Measurements from ENCODE around the gene PDE1A. TPM values are rescaled to one million over a fixed set of nuclear protein-coding genes. Genes with fewer than 3 reads are reported as not detected.

The PDE1A gene
- total RNA-seq, 1 donor from 2014 or later, result 5.2 TPM

GRCh38 chr2:182220998-182221397 is 205.8 kb downstream of the PDE1A start:
- Histone ChIP-seq H3K4me1 (no peaks in the 10 kb centered on the region), H3K4me3 (no peak overlapping the region), H3K36me3 (no peaks in the 10 kb centered on the region), H3K9me3 (no peaks in the 10 kb centered on the region), H3K27ac (no peak overlapping the region), H3K27me3 (ENCODE audit: low read depth) (no peaks in the 10 kb centered on the region)
- ATAC-seq (no peak), DNase-seq (no peak)
- intact Hi-C loops (cut with DNase I), result no loop called here
- TF ChIP-seq, protein P1, sequence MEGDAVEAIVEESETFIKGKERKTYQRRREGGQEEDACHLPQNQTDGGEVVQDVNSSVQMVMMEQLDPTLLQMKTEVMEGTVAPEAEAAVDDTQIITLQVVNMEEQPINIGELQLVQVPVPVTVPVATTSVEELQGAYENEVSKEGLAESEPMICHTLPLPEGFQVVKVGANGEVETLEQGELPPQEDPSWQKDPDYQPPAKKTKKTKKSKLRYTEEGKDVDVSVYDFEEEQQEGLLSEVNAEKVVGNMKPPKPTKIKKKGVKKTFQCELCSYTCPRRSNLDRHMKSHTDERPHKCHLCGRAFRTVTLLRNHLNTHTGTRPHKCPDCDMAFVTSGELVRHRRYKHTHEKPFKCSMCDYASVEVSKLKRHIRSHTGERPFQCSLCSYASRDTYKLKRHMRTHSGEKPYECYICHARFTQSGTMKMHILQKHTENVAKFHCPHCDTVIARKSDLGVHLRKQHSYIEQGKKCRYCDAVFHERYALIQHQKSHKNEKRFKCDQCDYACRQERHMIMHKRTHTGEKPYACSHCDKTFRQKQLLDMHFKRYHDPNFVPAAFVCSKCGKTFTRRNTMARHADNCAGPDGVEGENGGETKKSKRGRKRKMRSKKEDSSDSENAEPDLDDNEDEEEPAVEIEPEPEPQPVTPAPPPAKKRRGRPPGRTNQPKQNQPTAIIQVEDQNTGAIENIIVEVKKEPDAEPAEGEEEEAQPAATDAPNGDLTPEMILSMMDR (IDR thresholded peaks at IDR 0.05), result no peak

GRCh38 chr2:182220335-182220734 is 206.5 kb downstream of the PDE1A start:
- no peak for DNase-seq
- H3K9me3 ChIP-seq, result no peaks in the 10 kb centered on the region
- no peaks in the 10 kb centered on the region for H3K27me3 ChIP-seq (ENCODE audit: low read depth)
- TF ChIP-seq, protein P1 (IDR thresholded peaks at IDR 0.05), result no peak
- intact Hi-C loops (cut with DNase I), result no loop called here
- H3K4me1 ChIP-seq, result no peaks in the 10 kb centered on the region
- H3K36me3 ChIP-seq, result no peaks in the 10 kb centered on the region
- H3K27ac ChIP-seq, result no peak overlapping the region
- no peak for ATAC-seq
- H3K4me3 ChIP-seq, result no peak overlapping the region

DNA sequence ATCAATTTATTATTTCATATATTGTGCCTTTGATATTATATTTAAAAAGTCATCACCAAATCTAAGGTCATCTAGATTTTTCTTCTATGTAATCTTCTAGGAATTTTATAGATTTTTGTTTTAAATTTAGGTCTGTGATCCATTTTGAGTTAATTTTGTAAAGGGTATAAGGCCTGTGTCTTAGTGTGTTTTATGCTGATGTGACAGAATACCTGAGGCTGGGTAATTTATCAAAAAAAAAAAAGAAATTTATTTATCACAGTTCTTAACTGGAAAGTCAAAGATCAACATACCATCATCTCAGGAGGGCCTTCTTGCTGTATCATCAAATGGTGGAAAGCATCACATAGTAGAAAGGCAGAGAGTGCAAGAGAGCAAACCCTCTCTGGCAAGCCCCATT is 216.2 kb downstream of the PDE1A start:
- no peaks in the 10 kb centered on the region for H3K36me3 ChIP-seq
- DNase-seq (no peak), ATAC-seq (no peak)
- TF ChIP-seq, protein P1 (IDR thresholded peaks at IDR 0.05), result no peak
- no peaks in the 10 kb centered on the region for H3K4me1 ChIP-seq
- H3K9me3 ChIP-seq, result no peaks in the 10 kb centered on the region
- H3K27me3 ChIP-seq (ENCODE audit: low read depth), result no peaks in the 10 kb centered on the region
- no peak overlapping the region for H3K27ac ChIP-seq
- no peak overlapping the region for H3K4me3 ChIP-seq
- intact Hi-C loops (cut with DNase I), result no loop called here

DNA sequence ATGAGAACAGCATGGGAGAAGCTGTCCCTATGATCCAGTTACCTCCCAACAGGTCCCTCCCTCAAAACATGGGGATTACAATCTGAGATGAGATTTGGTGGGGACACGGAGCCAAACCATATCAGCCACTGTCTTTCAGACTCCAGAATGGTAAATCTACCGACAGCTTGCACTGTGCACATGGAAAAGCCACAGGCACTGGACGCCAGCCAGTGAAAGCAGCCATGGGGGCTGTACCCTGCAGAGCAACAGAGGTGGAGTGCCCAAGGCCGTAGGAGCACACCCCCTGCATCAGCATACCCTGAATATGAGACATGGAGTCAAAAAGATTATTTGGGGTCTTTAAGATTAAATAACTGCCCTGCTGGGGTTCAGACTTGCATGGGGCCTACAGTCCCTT is 218.4 kb downstream of the PDE1A start:
- no peaks in the 10 kb centered on the region for H3K27me3 ChIP-seq (ENCODE audit: low read depth)
- DNase-seq, result no peak
- no peaks in the 10 kb centered on the region for H3K9me3 ChIP-seq
- H3K27ac ChIP-seq, result no peak overlapping the region
- TF ChIP-seq, protein P1 (IDR thresholded peaks at IDR 0.05), result no peak
- no peak overlapping the region for H3K4me3 ChIP-seq
- no peaks in the 10 kb centered on the region for H3K4me1 ChIP-seq
- no peak for ATAC-seq
- intact Hi-C loops (cut with DNase I), result no loop called here
- no peaks in the 10 kb centered on the region for H3K36me3 ChIP-seq

DNA sequence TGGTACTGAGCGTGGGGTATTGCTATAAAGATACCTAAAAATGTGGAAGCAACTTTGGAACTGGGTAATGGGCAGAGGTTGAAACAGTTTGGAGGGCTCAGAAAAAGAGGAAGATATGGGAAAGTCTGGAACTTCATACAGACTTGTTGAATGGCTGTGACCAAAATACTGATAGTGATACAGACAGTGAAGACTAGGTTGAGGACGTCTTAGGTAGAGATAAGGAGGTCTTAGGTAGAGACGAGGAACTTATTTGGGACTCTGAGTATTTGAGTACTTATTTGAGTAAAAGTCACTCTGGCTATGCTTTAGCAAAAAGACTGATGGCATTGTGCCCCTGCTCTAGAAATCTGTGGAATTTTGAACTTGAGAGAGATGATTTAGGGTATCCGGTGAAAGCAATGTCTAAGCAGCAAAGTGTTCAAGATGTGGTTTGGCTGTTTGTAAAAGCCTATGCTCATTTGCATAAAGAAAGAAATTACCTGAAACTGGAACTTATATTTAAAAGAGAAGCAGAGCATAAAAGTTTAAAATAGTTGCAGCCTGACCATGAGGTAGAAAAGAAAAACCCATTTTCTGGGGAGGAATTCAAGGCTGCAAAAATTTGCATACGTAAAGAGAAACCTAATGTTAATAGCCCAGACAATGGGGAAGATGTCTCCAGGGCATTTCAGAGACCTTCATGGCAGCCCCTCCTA is 219.6 kb downstream of the PDE1A start:
- ATAC-seq, result no peak
- intact Hi-C loops (cut with DNase I), result no loop called here
- no peak for DNase-seq

More for the DNA sequence above, 219.6 kb downstream of the PDE1A start:
- no peaks in the 10 kb centered on the region for H3K36me3 ChIP-seq
- no peaks in the 10 kb centered on the region for H3K9me3 ChIP-seq
- no peak overlapping the region for H3K4me3 ChIP-seq
- H3K27ac ChIP-seq, result no peak overlapping the region
- H3K4me1 ChIP-seq, result no peaks in the 10 kb centered on the region
- TF ChIP-seq, protein P1 (IDR thresholded peaks at IDR 0.05), result no peak
- H3K27me3 ChIP-seq (ENCODE audit: low read depth), result no peaks in the 10 kb centered on the region
